Measurements from ENCODE around the gene RARG. TPM values are rescaled to one million over a fixed set of nuclear protein-coding genes. Genes with fewer than 3 reads are reported as not detected.

Gene RARG
- total and polyA plus RNA-seq, 2 of the 8 experiments (the other 6 are each of a cell fraction or from before 2014, with no cell fraction given), result 68.6 to 68.9 TPM

- FAIRE-seq (no peak), DNase-seq (ENCODE audit: low read depth in 1 of 2, low spot score in 2 of 2) (no peak)
- CTCF ChIA-PET (ENCODE audit: partially characterized antibody), result interaction anchor here (0.6 to 23.5 kb wide), 10 partner anchors 8 to 977 kb away, joined by 3 to 535 read pairs (median 4); partner anchors contain the start of genes ESPL1 and ITGB7
- no peak overlapping the region for H3K23ac ChIP-seq (ENCODE audit: insufficient read length)
- no peak overlapping the region for H3K14ac ChIP-seq (ENCODE audit: insufficient read length)
- H4K5ac ChIP-seq (ENCODE audit: insufficient read length, low read depth, low read length), result no peak overlapping the region
- WGBS, 2 experiments (ENCODE audit: extremely low coverage in 1 of 2, insufficient coverage in 1 of 2, insufficient read length in 1 of 2, insufficient replicate concordance in 2 of 2, low coverage in 1 of 2, low lambda C conversion rate in 2 of 2, missing lambda C conversion rate in 1 of 2), result 88% methylated on average over 1 of the region's 1 CpG; no CpG with 5 or more reads in 1 of the 2 experiments
- H2AK5ac ChIP-seq (ENCODE audit: low read depth, low read length), result no peak overlapping the region
- no peaks in the 10 kb centered on the region for H3K9me3 ChIP-seq (ENCODE audit: insufficient read depth in 2 of 2, low read depth in 1 of 2, low read length in 1 of 2)
- H3K36me3 ChIP-seq (ENCODE audit: control insufficient read depth in 2 of 4, insufficient read depth in 4 of 4, low read length in 3 of 4), result no peaks in the 10 kb centered on the region
- POLR2A ChIA-PET (ENCODE audit: partially characterized antibody), result interaction anchor here (0.7 to 1.8 kb wide), 7 partner anchors 10 to 143 kb away, joined by 3 to 8 read pairs (median 5); partner anchors contain the start of gene ESPL1
- no peak overlapping the region for H4K91ac ChIP-seq (replicated peaks; ENCODE audit: insufficient read length, low read length)
- no peaks in the 10 kb centered on the region for H4K20me1 ChIP-seq (replicated peaks in 1 of 2; ENCODE audit: control insufficient read depth in 1 of 2, insufficient read depth in 2 of 2, low read length in 2 of 2)
- H3K27me3 ChIP-seq (replicated peaks in 1 of 4; ENCODE audit: control insufficient read depth in 3 of 4, extremely low read depth in 1 of 4, insufficient read depth in 3 of 4, low read length in 3 of 4), result no peaks in the 10 kb centered on the region
- H3K79me1 ChIP-seq (ENCODE audit: low read depth, low read length), result no peaks in the 10 kb centered on the region
- peak; percentile 28; the same call in 1 of the 2 replicates for TF ChIP-seq KDM1A (IDR thresholded peaks at IDR 0.05; ENCODE audit: borderline replicate concordance, low read length)
- no peak for TF ChIP-seq MAFK (IDR thresholded peaks at IDR 0.05; ENCODE audit: low read depth, low read length)
- no peak for TF ChIP-seq CHD2 (IDR thresholded peaks at IDR 0.05; ENCODE audit: low read length)
- H2BK12ac ChIP-seq (ENCODE audit: low read depth, low read length), result peak overlapping the region; percentile 5; the same call in 1 of the 2 replicates
- no peak overlapping the region for H2BK120ac ChIP-seq (replicated peaks; ENCODE audit: low read depth, low read length)
- H3K23me2 ChIP-seq (ENCODE audit: low read depth, low read length), result peaks cover 7% of the 10 kb centered on the region; the same call in 1 of the 2 replicates
- peak overlapping the region; percentile 53 to 92; a peak in 3 of 4 replicates for H3K4me2 ChIP-seq (ENCODE audit: insufficient read depth in 1 of 2, low read depth in 2 of 2, low read length in 2 of 2)
- H3K4me3 ChIP-seq (ENCODE audit: extremely low read depth in 1 of 4, insufficient read depth in 2 of 4, low read depth in 3 of 4, low read length in 4 of 4), result peak overlapping the region in 2 of 4 experiments; percentile 9 to 29; a peak in 2 of 8 replicates
- H2BK5ac ChIP-seq (ENCODE audit: low read depth, low read length), result 0 out of 2 replicates have a peak overlapping the region, but pooled peaks have one; percentile 22
- H3K9ac ChIP-seq (replicated peaks in 1 of 4; ENCODE audit: extremely low read depth in 1 of 4, low read depth in 3 of 4, low read length in 3 of 4), result no peak overlapping the region; a peak in 2 of 7 replicates
- H3K79me2 ChIP-seq (ENCODE audit: control insufficient read depth in 1 of 2, insufficient read depth in 2 of 2, low read length in 2 of 2), result no peaks in the 10 kb centered on the region
- no peak overlapping the region for H3K4ac ChIP-seq (replicated peaks; ENCODE audit: insufficient read length, low read depth, low read length)
- no peak overlapping the region for H4K8ac ChIP-seq (ENCODE audit: extremely low read depth, insufficient read depth, low read length)
- no peak overlapping the region for H2BK15ac ChIP-seq (ENCODE audit: low read length)
- H2AFZ ChIP-seq (ENCODE audit: low read length), result no peak overlapping the region
- no peak overlapping the region for H3K56ac ChIP-seq (replicated peaks; ENCODE audit: insufficient read length, low read depth, low read length)
- H3K4me1 ChIP-seq (replicated peaks in 1 of 4; ENCODE audit: control insufficient read depth in 3 of 4, insufficient read depth in 4 of 4, low read length in 3 of 4), result peaks cover 31 to 47% (median 36%) of the 10 kb centered on the region in 4 experiments
- H3K27ac ChIP-seq (ENCODE audit: low read depth, low read length), result peak overlapping the region; percentile 11; the same call in 1 of the 2 replicates
- 0 out of 2 replicates have a peak overlapping the region, but pooled peaks have one; percentile 34 for H2BK20ac ChIP-seq (ENCODE audit: low read length)
- H3K18ac ChIP-seq (ENCODE audit: extremely low read depth, low read length), result peak overlapping the region; percentile 33
These were observed 4.6 kb upstream of the RARG start for GRCh38 chr12:53236443-53237111.
